ENCODE data around the gene PHOSPHO1.

- TF ChIP-seq POLR2A (IDR thresholded peaks at IDR 0.05; ENCODE audit: low read length) (no peak), CTCF (IDR thresholded peaks at IDR 0.05) (no peak), RFX5 (IDR thresholded peaks at IDR 0.05) (no peak), CHD2 (IDR thresholded peaks at IDR 0.05; ENCODE audit: low read length, partially characterized antibody) (no peak), HOXA7 (CRISPR knock-in tag; IDR thresholded peaks at IDR 0.05) (no peak), EP300 (IDR thresholded peaks at IDR 0.05) (no peak), BHLHE40 (IDR thresholded peaks at IDR 0.05; ENCODE audit: low read depth, low read length) (no peak), MAX (IDR thresholded peaks at IDR 0.05) (no peak), KDM1A (IDR thresholded peaks at IDR 0.05; ENCODE audit: low read depth) (no peak), RAD21 (conservative IDR thresholded peaks at IDR 0.05 in 1 of 2, IDR thresholded peaks at IDR 0.05 in 1 of 2) (no peak), SMC3 (IDR thresholded peaks at IDR 0.05) (no peak), KDM5A (IDR thresholded peaks at IDR 0.05) (no peak), RCOR1 (IDR thresholded peaks at IDR 0.05; ENCODE audit: low read depth, low read length) (no peak)
Observed at GRCh38 chr17:49239963-49240362, 9.4 kb upstream of the PHOSPHO1 start.
